Measurements from ENCODE around the gene ANP32B.

The ANP32B gene

GRCh38 chr9:98022447-98022846 lies 39.3 kb downstream of the ANP32B start:
- no peak for DNase-seq

- DNase-seq: no peak
Observed at GRCh38 chr9:98024702-98025101, 41.6 kb downstream of the ANP32B start.

- DNase-seq: no peak
Observed at GRCh38 chr9:98031169-98031568, 48.0 kb downstream of the ANP32B start.

- DNase-seq: no peak
Observed at GRCh38 chr9:98031935-98032334, 48.8 kb downstream of the ANP32B start.

- DNase-seq: peak in 53 of 56 donors; percentile 1 to 89 (median 49)
Observed at GRCh38 chr9:98034593-98035546, 51.7 kb downstream of the ANP32B start.

GRCh38 chr9:98037357-98037756 lies 54.2 kb downstream of the ANP32B start:
- DNase-seq: no peak

GRCh38 chr9:98038958-98039357 lies 55.8 kb downstream of the ANP32B start:
- DNase-seq: no peak

- DNase-seq: peak in 5 of 56 donors; percentile 5 to 29 (median 11)
Observed at GRCh38 chr9:98039607-98040017, 56.5 kb downstream of the ANP32B start.

- DNase-seq: no peak
Observed at GRCh38 chr9:98040212-98040611, 57.1 kb downstream of the ANP32B start.

- DNase-seq: no peak
Observed at GRCh38 chr9:98043915-98044314, 60.8 kb downstream of the ANP32B start.

- no peak for DNase-seq
Observed at GRCh38 chr9:98045234-98046179, 62.4 kb downstream of the ANP32B start.

GRCh38 chr9:98046180-98046543 lies 63.0 kb downstream of the ANP32B start:
- DNase-seq: no peak

- DNase-seq: no peak
Observed at GRCh38 chr9:98047002-98047401, 63.9 kb downstream of the ANP32B start.

GRCh38 chr9:98049288-98050072 lies 66.3 kb downstream of the ANP32B start:
- DNase-seq: no peak

- DNase-seq: no peak
Observed at GRCh38 chr9:98050351-98050750, 67.2 kb downstream of the ANP32B start.

GRCh38 chr9:98054376-98054951 lies 71.3 kb downstream of the ANP32B start:
- DNase-seq: no peak

- DNase-seq: peak; percentile 55 to 95 (median 88)
Observed at GRCh38 chr9:98056269-98057137, 73.4 kb downstream of the ANP32B start, which contains the start of gene NANS. NANS (plus strand) TSS chr9:98056732; CDS start chr9:98056809, 77 bp downstream.

GRCh38 chr9:98057138-98057799 lies 74.1 kb downstream of the ANP32B start:
- DNase-seq: peak in 3 of 56 donors; percentile 45 to 60 (median 60)

GRCh38 chr9:98062161-98062560 lies 79.0 kb downstream of the ANP32B start:
- no peak for DNase-seq

Data from nucleus accumbens (tissue), 56 donors.